Measurements from ENCODE around the gene MAPRE3. TPM values are rescaled to one million over a fixed set of nuclear protein-coding genes. Genes with fewer than 3 reads are reported as not detected.

The MAPRE3 gene
- total and polyA plus RNA-seq, 9 of the 15 experiments (the other 6 are each of a cell fraction or from before 2014, with no cell fraction given): 0.70 to 43.2 (median 12.6) TPM

- no peak for ATAC-seq
- no peak overlapping the region for H2AFZ ChIP-seq (ENCODE audit: low read depth, low read length)
- intact Hi-C loops (cut with micrococcal nuclease): no loop called here
- no peaks in the 10 kb centered on the region for H3K9me1 ChIP-seq (ENCODE audit: control insufficient read depth, insufficient read depth, low read length)
- POLR2A ChIA-PET: interaction anchor here (0.6 to 1.4 kb wide), 4 partner anchors 60 to 95 kb away, joined by 3 read pairs; no protein-coding TSS in a partner anchor
- in situ Hi-C loops (cut with MboI): no loop called here
- peaks cover 45 to 71% of the 10 kb centered on the region in 2 experiments for H3K27me3 ChIP-seq (ENCODE audit: control insufficient read depth in 2 of 2, insufficient read depth in 2 of 2, low read length in 2 of 2)
- H3K36me3 ChIP-seq (ENCODE audit: control insufficient read depth, insufficient read depth, low read length): no peaks in the 10 kb centered on the region
- CTCF ChIA-PET (ENCODE audit: low intra/inter-chr PET ratio): no interaction called here
- H3K79me2 ChIP-seq (ENCODE audit: control insufficient read depth, insufficient read depth, low read length): no peaks in the 10 kb centered on the region
- H3K4me2 ChIP-seq (ENCODE audit: insufficient read depth, low read length): no peak overlapping the region
- H3K4me3 ChIP-seq: no peak overlapping the region
- H4K20me1 ChIP-seq (replicated peaks; ENCODE audit: control insufficient read depth, insufficient read depth, low read length): no peaks in the 10 kb centered on the region; the same call in 1 of the 2 replicates
- peaks cover 0 to 22% of the 10 kb centered on the region in 2 experiments; a peak in 3 of 5 replicates for H3K4me1 ChIP-seq (replicated peaks in 1 of 2; ENCODE audit: control insufficient read depth in 2 of 2, insufficient read depth in 2 of 2, low read length in 2 of 2)
- DNase-seq (ENCODE audit: extremely low read depth in 1 of 4, low spot score in 3 of 4): no peak
- no peak overlapping the region for H3K27ac ChIP-seq (ENCODE audit: extremely low read depth, low read depth, low read length)
- no TSS peak for BruUV-seq (replicated peaks)
- TF ChIP-seq BRF1 (IDR thresholded peaks at IDR 0.05; ENCODE audit: borderline replicate concordance, extremely low read depth, insufficient read length) (no peak), FOXA1 (IDR thresholded peaks at IDR 0.05; ENCODE audit: borderline replicate concordance) (no peak), MAFK (IDR thresholded peaks at IDR 0.05; ENCODE audit: low read length) (no peak), ZNF583 (CRISPR knock-in tag; IDR thresholded peaks at IDR 0.05) (no peak), MNT (conservative IDR thresholded peaks at IDR 0.05) (no peak), SMAD3 (CRISPR knock-in tag; conservative IDR thresholded peaks at IDR 0.05) (no peak), ATF1 (CRISPR knock-in tag; IDR thresholded peaks at IDR 0.05) (no peak), ATF1 (tag; IDR thresholded peaks at IDR 0.05) (no peak), MAFG (tag; conservative IDR thresholded peaks at IDR 0.05) (no peak), TEAD1 (CRISPR knock-in tag; IDR thresholded peaks at IDR 0.05) (no peak), ZBTB9 (CRISPR knock-in tag; IDR thresholded peaks at IDR 0.05) (no peak), ATF4 (CRISPR knock-in tag; IDR thresholded peaks at IDR 0.05) (no peak), ZBTB26 (CRISPR knock-in tag; IDR thresholded peaks at IDR 0.05) (no peak), XRCC5 (IDR thresholded peaks at IDR 0.05; ENCODE audit: low read depth, low read length) (no peak), HSF4 (CRISPR knock-in tag; IDR thresholded peaks at IDR 0.05; ENCODE audit: borderline replicate concordance) (no peak), ZFP36 (IDR thresholded peaks at IDR 0.05; ENCODE audit: low read depth, low read length, partially characterized antibody) (no peak)
- no peak overlapping the region for H3K9ac ChIP-seq (ENCODE audit: insufficient read depth in 1 of 2, low read depth in 2 of 2, low read length in 2 of 2)
- peak; percentile 23 for FAIRE-seq
- 8% methylated on average over 5 of the region's 5 CpGs for WGBS (ENCODE audit: insufficient coverage, low coverage, missing lambda C conversion rate)
- H3K9me3 ChIP-seq (replicated peaks; ENCODE audit: control insufficient read depth, insufficient read depth, low read depth, low read length): no peaks in the 10 kb centered on the region
Observed at GRCh38 chr2:26950246-26950645, 20.2 kb upstream of the MAPRE3 start.

Data from K562 (cell line).